Measurements from ENCODE around the gene SCN5A.

The SCN5A gene

DNA sequence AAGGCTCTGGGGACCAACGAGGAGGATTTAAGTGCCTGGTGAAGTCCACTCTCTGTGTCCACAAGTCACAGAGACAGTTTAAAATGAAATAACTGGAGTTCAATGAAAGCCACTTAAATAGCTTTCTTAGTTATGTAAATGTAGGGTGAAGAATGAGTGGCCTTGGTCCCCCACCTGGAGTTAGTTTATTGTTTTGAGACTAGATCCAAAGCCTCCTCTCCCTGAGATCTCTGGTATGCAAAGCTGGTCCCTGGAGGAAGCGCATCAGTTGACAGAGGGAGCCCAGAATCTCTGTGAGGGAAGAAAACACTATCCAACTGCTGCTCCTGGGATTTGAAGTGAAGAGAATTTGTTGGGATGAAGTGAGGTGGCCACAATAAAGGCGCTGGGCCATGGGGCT, 112.8 kb downstream of the SCN5A start:
- no peak overlapping the region for H3K27ac ChIP-seq
- TF ChIP-seq, protein P1, sequence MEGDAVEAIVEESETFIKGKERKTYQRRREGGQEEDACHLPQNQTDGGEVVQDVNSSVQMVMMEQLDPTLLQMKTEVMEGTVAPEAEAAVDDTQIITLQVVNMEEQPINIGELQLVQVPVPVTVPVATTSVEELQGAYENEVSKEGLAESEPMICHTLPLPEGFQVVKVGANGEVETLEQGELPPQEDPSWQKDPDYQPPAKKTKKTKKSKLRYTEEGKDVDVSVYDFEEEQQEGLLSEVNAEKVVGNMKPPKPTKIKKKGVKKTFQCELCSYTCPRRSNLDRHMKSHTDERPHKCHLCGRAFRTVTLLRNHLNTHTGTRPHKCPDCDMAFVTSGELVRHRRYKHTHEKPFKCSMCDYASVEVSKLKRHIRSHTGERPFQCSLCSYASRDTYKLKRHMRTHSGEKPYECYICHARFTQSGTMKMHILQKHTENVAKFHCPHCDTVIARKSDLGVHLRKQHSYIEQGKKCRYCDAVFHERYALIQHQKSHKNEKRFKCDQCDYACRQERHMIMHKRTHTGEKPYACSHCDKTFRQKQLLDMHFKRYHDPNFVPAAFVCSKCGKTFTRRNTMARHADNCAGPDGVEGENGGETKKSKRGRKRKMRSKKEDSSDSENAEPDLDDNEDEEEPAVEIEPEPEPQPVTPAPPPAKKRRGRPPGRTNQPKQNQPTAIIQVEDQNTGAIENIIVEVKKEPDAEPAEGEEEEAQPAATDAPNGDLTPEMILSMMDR (conservative IDR thresholded peaks at IDR 0.05) = no peak

DNA sequence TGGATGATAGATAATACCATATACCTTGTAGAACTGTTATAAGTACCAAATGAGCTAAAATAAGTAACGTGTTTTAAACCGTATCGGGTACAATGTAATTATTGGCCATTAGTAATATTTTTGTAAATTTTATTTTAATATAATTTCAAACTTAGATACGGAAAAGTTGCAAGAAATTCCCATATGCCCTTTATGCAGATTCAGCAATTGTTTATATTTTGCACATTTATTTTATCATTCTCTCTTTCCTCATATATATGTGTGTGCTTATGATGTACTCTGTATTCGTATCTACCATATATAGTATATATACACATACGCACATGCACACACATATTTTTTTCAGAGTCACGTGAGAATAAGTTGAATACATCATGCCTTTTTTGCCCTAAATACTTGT, 114.9 kb downstream of the SCN5A start:
- TF ChIP-seq, protein P1 (conservative IDR thresholded peaks at IDR 0.05) = no peak
- no peak overlapping the region for H3K27ac ChIP-seq

DNA sequence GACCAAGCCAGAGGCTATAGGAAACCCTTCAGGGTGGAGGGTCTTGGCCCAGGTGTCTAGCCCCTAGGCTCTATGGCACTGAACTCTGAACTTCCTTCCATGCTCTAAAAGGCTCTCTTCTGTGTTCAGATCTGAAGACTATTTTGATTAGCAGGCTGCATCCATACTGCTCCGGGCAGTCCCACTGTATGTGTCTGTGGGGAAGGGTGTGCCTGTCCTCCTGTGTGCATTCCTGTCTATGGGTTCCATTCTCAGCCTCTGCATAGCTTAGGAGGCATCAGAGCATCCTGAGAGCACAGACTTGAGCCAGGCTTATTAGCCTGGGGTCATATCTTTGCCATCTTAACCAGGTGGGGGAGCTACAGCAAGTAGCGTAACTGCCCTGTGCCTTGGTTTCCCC, 115.3 kb downstream of the SCN5A start:
- no peak overlapping the region for H3K27ac ChIP-seq
- TF ChIP-seq, protein P1 (conservative IDR thresholded peaks at IDR 0.05) = no peak

DNA sequence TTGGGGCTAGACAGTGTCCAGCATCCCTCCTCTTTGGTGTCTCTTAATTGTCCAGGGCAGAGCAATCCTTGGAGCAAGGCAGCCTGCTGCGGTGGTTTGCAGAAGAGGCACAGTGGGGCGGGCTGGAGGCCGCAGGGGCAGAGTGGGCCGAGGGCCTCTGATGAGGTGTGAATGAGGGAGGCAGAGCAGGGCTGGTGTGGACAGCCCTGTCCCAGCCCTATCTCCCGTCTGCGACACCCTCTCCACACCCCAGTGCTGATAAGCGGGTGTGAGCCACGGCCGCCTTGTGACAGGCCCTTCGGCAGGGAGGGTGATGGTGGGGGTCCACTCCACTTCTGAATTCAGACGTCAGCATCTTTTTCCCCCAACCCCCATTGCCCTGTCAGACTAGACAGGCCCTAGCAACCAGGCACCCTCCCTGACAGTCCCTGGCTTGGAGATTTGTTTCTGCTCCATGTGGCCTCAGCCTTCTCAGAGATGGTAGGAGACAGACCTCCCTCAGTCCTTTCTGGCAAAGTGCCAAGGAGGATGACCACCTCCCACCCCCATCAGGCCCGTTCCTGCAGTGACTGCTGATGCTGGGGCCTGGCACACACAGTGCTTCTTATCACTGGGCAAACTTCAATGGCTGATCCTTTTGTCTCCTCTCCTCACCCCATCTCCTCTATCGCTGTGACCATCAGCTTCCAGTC, 116.1 kb downstream of the SCN5A start:
- TF ChIP-seq, protein P1 (conservative IDR thresholded peaks at IDR 0.05) = no peak
- no peak overlapping the region for H3K27ac ChIP-seq

DNA sequence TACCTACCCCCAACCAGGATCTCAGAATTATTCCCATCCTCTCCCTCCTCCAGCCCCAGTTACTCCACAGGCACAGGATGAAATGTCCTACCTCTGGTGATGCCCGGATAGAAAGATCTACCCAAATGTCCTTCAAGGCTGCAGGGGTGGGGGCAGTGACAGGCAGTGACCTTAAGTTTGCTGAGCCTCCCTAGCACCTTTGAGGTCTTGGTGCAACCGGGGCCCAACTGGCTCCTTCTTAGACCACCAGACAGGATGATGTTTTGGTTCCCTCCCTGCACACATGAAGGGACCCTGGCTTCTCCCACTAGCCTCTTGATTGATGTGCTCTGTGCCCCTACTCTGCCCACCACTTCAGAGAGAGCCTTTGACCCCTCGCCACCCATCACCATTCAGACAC, 117.0 kb downstream of the SCN5A start:
- TF ChIP-seq, protein P1 (conservative IDR thresholded peaks at IDR 0.05) = no peak
- H3K27ac ChIP-seq = no peak overlapping the region

DNA sequence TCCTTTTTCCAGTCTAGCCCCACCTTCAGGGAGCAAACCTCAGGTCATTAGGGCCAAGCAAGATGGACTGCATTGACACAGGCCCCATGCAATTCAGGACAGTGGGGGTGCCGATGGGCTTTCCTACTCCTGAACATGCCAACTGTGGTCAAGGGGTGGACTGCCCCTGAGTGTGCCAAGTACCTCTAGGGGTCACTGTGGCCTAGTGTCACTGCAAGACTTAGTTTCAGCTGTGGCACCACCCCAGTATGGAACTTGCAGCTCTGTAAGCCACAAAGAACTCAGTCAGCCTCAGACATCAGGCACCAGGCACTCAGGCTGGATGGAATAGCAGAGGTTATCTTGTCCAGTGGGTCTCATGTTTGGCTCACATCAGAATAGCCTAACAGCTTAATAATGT, 121.0 kb downstream of the SCN5A start:
- no peak overlapping the region for H3K27ac ChIP-seq
- TF ChIP-seq, protein P1 (conservative IDR thresholded peaks at IDR 0.05) = peak; percentile 26

DNA sequence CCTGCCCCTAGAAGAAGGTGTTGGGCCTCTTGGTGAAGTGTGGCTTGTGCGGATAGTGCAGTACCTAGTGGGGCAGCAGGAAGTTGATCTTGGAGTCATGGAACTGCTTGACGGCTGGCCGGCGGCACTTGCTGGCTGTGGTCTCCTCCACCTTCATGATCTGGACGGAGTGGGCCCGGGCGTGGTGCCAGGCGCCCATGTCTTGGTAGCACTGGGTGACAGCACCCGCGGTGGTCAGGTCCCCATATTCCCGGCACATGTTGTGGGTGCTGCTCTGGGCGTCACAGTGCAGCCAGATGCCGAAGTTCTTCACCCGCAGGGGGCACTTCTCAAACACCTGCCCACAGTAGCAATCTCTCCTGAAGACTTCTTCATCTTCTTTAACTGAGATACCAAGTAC, 122.7 kb downstream of the SCN5A start:
- H3K27ac ChIP-seq = no peak overlapping the region
- TF ChIP-seq, protein P1 (conservative IDR thresholded peaks at IDR 0.05) = no peak

Measured in VCaP (cell line).